Esophagus squamous epithelium (tissue), 4 donors: ENCODE data around the gene IKBKE.

Experiments used
- CTCF ChIP-seq, 6 experiments: fragments of 450-650 bp in 4 of 6; fragments of 200-600 bp in 2 of 6; sonication (generic) in 2 of 6; IDR thresholded peaks; one replicate each; pipeline ENCODE4 v1.5.1; 2016 to 2019; ENCODE audit warnings: antibody characterized with exemption in 6 of 6, mild to moderate bottlenecking in 4 of 6, moderate library complexity in 4 of 6
- POLR2A ChIP-seq, 4 donors: fragments of 450-650 bp; IDR thresholded peaks; one replicate each; pipeline ENCODE4 v1.6.1; 2017; ENCODE audit warnings: antibody characterized with exemption in 4 of 4, mild to moderate bottlenecking in 4 of 4, moderate library complexity in 3 of 4

DNA sequence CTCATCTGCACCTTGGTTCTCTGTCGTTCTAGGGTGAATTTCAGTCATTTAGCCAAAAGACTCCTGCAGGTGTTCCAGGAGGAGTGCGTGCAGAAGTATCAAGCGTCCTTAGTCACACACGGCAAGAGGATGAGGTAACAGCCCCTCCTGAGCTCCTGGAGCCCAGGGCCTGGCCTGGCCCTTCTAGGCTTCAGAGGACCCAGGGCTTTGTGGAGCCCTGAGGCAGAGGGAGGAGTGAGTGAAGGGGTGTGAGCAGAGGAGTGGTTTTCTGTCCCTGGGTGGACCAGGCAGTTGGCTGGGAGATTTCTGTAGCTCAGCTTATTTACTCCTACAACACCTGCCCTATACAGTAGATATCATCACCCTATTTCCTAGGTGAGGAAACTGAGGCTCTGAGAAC lies 21.3 kb downstream of the IKBKE start:
- no peak for TF ChIP-seq CTCF (IDR thresholded peaks at IDR 0.05)
- TF ChIP-seq POLR2A (IDR thresholded peaks at IDR 0.05): no peak
